ENCODE results near the gene CSRP1.

CSRP1 gene

GRCh38 chr1:201501144-201501543 lies 5.8 kb downstream of the CSRP1 start:
- POLR2A ChIA-PET (ENCODE audit: low non-redundant PET) = no interaction called here
- DNase-seq (ENCODE audit: low spot score) = no peak
- peak overlapping the region; percentile 41 for H3K27ac ChIP-seq
- no peak for TF ChIP-seq CTCF (conservative IDR thresholded peaks at IDR 0.05; ENCODE audit: low read depth)
- CTCF ChIA-PET = interaction anchor here (0.8 to 3.9 kb wide), 5 partner anchors 11 to 19 kb away, joined by 3 to 33 read pairs (median 4); no protein-coding TSS in a partner anchor

- POLR2A ChIA-PET (ENCODE audit: low non-redundant PET) = no interaction called here
- H3K27ac ChIP-seq = peak overlapping the region; percentile 41
- CTCF ChIA-PET = interaction anchor here (0.8 to 3.9 kb wide), 4 partner anchors 12 to 19 kb away, joined by 3 to 33 read pairs (median 4); no protein-coding TSS in a partner anchor
- no peak for DNase-seq (ENCODE audit: low spot score)
- TF ChIP-seq CTCF (conservative IDR thresholded peaks at IDR 0.05; ENCODE audit: low read depth) = no peak
Observed at GRCh38 chr1:201500670-201501120, 6.2 kb downstream of the CSRP1 start.

- ChIA-PET CTCF (interaction anchor here (0.7 to 22.3 kb wide), 7 partner anchors 12 to 25 kb away, joined by 3 to 464 read pairs (median 4); partner anchors contain the start of gene CSRP1), POLR2A (ENCODE audit: low non-redundant PET) (no interaction called here)
- DNase-seq (ENCODE audit: low spot score) = no peak
- no peak for TF ChIP-seq CTCF (conservative IDR thresholded peaks at IDR 0.05; ENCODE audit: low read depth)
- peak overlapping the region; percentile 41 for H3K27ac ChIP-seq
Observed at GRCh38 chr1:201499795-201500669, 6.9 kb downstream of the CSRP1 start.

GRCh38 chr1:201499191-201499590 lies 7.7 kb downstream of the CSRP1 start:
- TF ChIP-seq CTCF (conservative IDR thresholded peaks at IDR 0.05; ENCODE audit: low read depth) = no peak
- no peak for DNase-seq (ENCODE audit: low spot score)
- H3K27ac ChIP-seq = peak overlapping the region; percentile 88
- POLR2A ChIA-PET (ENCODE audit: low non-redundant PET) = no interaction called here
- CTCF ChIA-PET = interaction anchor here (0.5 to 22.3 kb wide), 5 partner anchors 12 to 91 kb away, joined by 3 to 464 read pairs (median 3); partner anchors contain the start of gene CSRP1

- POLR2A ChIA-PET (ENCODE audit: low non-redundant PET) = interaction anchor here (0.5 kb wide), 1 partner anchor 153 kb away, joined by 3 read pairs; no protein-coding TSS in a partner anchor
- TF ChIP-seq CTCF (conservative IDR thresholded peaks at IDR 0.05; ENCODE audit: low read depth) = no peak
- H3K27ac ChIP-seq = peak overlapping the region; percentile 88
- CTCF ChIA-PET = interaction anchor here (0.5 to 22.3 kb wide), 6 partner anchors 9 to 242 kb away, joined by 3 to 464 read pairs (median 4); partner anchors contain the start of gene CSRP1
- DNase-seq (ENCODE audit: low spot score) = no peak
Observed at GRCh38 chr1:201498621-201499020, 8.3 kb downstream of the CSRP1 start.

- no peak for TF ChIP-seq CTCF (conservative IDR thresholded peaks at IDR 0.05; ENCODE audit: low read depth)
- POLR2A ChIA-PET (ENCODE audit: low non-redundant PET) = interaction anchor here (0.5 kb wide), 1 partner anchor 153 kb away, joined by 3 read pairs; no protein-coding TSS in a partner anchor
- no peak for DNase-seq (ENCODE audit: low spot score)
- H3K27ac ChIP-seq = peak overlapping the region; percentile 88
- CTCF ChIA-PET = interaction anchor here (0.7 to 22.3 kb wide), 5 partner anchors 8 to 242 kb away, joined by 3 to 464 read pairs (median 4); partner anchors contain the start of gene CSRP1
Observed at GRCh38 chr1:201497935-201498509, 8.9 kb downstream of the CSRP1 start.
